ES-I3 (cell line): Measurements from ENCODE around the gene WDR17.

Experiments
- H3K36me3 ChIP-seq: 2 replicates; pipeline ENCODE4 v1.6.1; 2013; ENCODE audit warnings: mild to moderate bottlenecking, low read length, control low read depth, moderate library complexity; ENCODE audit not compliant: insufficient read depth
- H3K4me1 ChIP-seq: 2 replicates; pipeline ENCODE4 v1.6.1; 2013; ENCODE audit warnings: mild to moderate bottlenecking, control low read depth, low read length; ENCODE audit not compliant: insufficient read depth
- H3K9ac ChIP-seq: 2 replicates; pipeline ENCODE4 v1.6.1; 2013; ENCODE audit warnings: low read depth, mild to moderate bottlenecking, low read length, moderate library complexity
- H3K9me3 ChIP-seq: 2 replicates; pipeline ENCODE4 v1.6.1; 2013; ENCODE audit warnings: mild to moderate bottlenecking, low read length, moderate library complexity; ENCODE audit not compliant: control insufficient read depth, insufficient read depth

Gene WDR17

GRCh38 chr4:176052744-176053143 lies 12.9 kb upstream of the WDR17 start:
- Histone ChIP-seq H3K9ac (no peak overlapping the region), H3K36me3 (no peaks in the 10 kb centered on the region), H3K9me3 (no peaks in the 10 kb centered on the region), H3K4me1 (no peaks in the 10 kb centered on the region)

- no peaks in the 10 kb centered on the region for H3K4me1 ChIP-seq
- H3K9me3 ChIP-seq: no peaks in the 10 kb centered on the region
- H3K9ac ChIP-seq: no peak overlapping the region
- H3K36me3 ChIP-seq: no peaks in the 10 kb centered on the region
These were observed 11.9 kb upstream of the WDR17 start for GRCh38 chr4:176053785-176054184.

DNA sequence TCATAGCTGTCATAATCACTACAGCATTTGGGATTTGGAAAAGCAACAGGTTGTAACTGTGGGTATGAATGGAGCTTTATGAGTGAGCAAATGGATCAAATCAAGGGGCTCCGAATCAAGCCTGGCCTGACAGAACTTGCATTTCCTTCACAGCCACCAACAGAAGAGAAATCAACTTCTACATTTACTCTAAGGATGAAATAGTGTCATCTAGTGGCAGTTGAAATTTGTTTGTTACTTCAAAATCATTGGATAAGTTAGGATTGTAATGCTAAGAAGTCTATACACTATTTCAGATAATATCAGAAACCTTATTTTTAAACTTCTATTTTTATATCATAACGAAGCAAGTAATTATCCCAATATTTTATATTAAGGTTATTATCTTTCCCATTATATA lies 10.7 kb upstream of the WDR17 start:
- H3K4me1 ChIP-seq: no peaks in the 10 kb centered on the region
- H3K9me3 ChIP-seq: no peaks in the 10 kb centered on the region; the same call in 1 of the 2 replicates
- H3K9ac ChIP-seq: no peak overlapping the region
- no peaks in the 10 kb centered on the region for H3K36me3 ChIP-seq

GRCh38 chr4:176063718-176064117 lies 1.9 kb upstream of the WDR17 start:
- Histone ChIP-seq H3K9ac (no peak overlapping the region), H3K36me3 (no peaks in the 10 kb centered on the region), H3K4me1 (no peaks in the 10 kb centered on the region), H3K9me3 (no peaks in the 10 kb centered on the region; the same call in 1 of the 2 replicates)

- Histone ChIP-seq H3K9me3 (no peaks in the 10 kb centered on the region; the same call in 1 of the 2 replicates), H3K9ac (no peak overlapping the region), H3K36me3 (no peaks in the 10 kb centered on the region), H3K4me1 (no peaks in the 10 kb centered on the region)
These were observed 1.1 kb upstream of the WDR17 start for GRCh38 chr4:176064539-176064938.

- H3K9ac ChIP-seq: no peak overlapping the region
- H3K36me3 ChIP-seq: no peaks in the 10 kb centered on the region
- no peaks in the 10 kb centered on the region for H3K4me1 ChIP-seq
- no peaks in the 10 kb centered on the region for H3K9me3 ChIP-seq
These were observed 1.1 kb downstream of the WDR17 start for GRCh38 chr4:176066757-176067156.

GRCh38 chr4:176077561-176077960 lies 11.9 kb downstream of the WDR17 start:
- H3K4me1 ChIP-seq: no peaks in the 10 kb centered on the region
- no peaks in the 10 kb centered on the region for H3K9me3 ChIP-seq
- no peak overlapping the region for H3K9ac ChIP-seq
- H3K36me3 ChIP-seq: no peaks in the 10 kb centered on the region

DNA sequence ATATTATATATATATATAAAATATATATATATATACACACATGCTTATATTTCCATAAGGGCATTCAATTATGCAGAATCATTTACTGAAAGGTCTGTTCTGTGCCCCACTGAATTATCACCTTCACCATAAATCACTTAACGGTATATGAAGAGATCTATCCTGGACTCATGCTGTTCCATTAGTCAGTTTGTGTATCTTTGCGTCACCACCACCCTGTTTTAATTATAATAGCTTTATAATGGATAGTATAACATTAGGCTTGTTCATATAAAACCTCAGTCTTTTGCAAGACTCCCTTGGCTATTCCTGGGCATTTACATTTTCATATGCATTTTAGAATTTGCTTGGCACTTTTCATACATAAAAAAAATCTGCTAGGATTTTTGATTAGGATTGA lies 19.1 kb downstream of the WDR17 start:
- Histone ChIP-seq H3K9me3 (no peaks in the 10 kb centered on the region; the same call in 1 of the 2 replicates), H3K4me1 (no peaks in the 10 kb centered on the region), H3K9ac (no peak overlapping the region), H3K36me3 (no peaks in the 10 kb centered on the region)

- Histone ChIP-seq H3K36me3 (no peaks in the 10 kb centered on the region), H3K9ac (no peak overlapping the region), H3K4me1 (no peaks in the 10 kb centered on the region), H3K9me3 (no peaks in the 10 kb centered on the region; the same call in 1 of the 2 replicates)
These were observed 24.5 kb downstream of the WDR17 start for GRCh38 chr4:176090115-176090514.

DNA sequence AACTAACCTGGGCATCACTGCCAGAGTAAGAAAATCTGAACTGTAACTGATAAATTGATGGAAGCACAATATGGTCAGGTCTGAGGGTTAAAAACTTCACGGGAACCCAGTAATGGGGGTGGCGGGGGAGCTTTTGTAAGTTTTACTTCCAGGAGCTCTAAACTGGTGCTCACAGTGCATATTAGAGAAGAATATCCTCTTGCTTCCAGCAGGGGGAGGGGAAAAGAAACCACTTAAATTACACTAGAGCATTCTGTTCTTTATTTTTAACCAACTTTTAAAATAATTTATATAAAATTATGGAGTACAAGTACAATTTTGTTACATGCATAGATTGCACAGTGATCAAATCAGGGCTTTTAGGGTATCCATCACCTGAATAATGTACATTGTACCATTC lies 33.7 kb downstream of the WDR17 start:
- Histone ChIP-seq H3K9ac (no peak overlapping the region), H3K9me3 (no peaks in the 10 kb centered on the region), H3K4me1 (0 out of 2 replicates have a peak, but pooled peaks cover 2% of the 10 kb centered on the region), H3K36me3 (no peaks in the 10 kb centered on the region)

DNA sequence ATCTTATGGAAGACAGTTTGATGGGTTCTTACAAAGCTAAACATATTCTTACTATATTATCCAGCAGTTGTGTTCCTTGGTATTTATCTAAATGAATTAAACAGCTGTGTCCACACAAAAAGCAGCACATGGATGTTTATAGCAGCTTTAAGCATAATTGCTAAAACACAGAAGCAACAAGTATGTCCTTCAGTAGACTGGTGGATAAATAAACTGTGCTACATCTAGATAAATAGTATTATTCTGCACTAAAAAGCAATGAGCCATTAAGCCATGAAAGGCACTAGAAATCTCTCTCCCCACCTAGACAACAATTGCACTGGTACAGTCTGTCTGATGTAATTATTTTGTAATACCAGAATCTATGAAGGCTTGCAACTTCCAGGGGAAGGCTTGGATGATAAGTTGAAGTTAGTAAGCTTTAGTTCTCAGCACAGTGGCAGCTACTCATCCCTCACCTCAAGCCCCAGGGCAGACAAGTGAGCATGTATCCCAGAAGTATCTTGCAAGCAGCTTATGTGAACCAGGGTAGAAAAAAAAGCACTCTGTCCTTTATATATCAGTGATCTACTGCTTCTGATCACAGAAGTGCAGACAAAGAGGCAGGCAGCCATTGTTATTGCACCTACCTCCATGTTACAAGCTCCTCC lies 36.9 kb downstream of the WDR17 start:
- 0 out of 2 replicates have a peak, but pooled peaks cover 2% of the 10 kb centered on the region for H3K4me1 ChIP-seq
- H3K9ac ChIP-seq: no peak overlapping the region
- no peaks in the 10 kb centered on the region for H3K36me3 ChIP-seq
- H3K9me3 ChIP-seq: no peaks in the 10 kb centered on the region

GRCh38 chr4:176107695-176108094 lies 42.1 kb downstream of the WDR17 start:
- no peak overlapping the region for H3K9ac ChIP-seq
- no peaks in the 10 kb centered on the region for H3K9me3 ChIP-seq
- H3K36me3 ChIP-seq: no peaks in the 10 kb centered on the region
- H3K4me1 ChIP-seq: no peaks in the 10 kb centered on the region

GRCh38 chr4:176123710-176124407 lies 58.2 kb downstream of the WDR17 start:
- no peaks in the 10 kb centered on the region for H3K9me3 ChIP-seq
- H3K9ac ChIP-seq: no peak overlapping the region

DNA sequence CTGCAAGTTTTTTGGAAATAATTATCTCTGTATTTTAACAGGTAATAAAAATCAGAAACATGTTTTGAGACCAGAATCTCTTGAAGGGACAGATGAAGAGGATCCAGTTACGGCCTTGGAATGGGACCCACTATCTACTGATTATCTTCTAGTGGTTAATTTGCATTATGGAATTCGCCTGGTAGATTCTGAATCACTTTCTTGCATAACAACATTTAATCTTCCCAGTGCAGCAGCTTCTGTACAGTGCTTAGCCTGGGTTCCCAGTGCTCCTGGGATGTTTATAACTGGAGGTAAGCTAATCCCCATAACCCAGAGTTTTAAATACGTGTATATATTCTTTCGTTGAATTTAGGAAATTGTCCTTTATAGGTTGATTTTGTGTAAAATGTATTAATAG lies 59.4 kb downstream of the WDR17 start:
- H3K4me1 ChIP-seq: peaks cover 4% of the 10 kb centered on the region; the same call in 1 of the 2 replicates
- H3K9ac ChIP-seq: no peak overlapping the region
- H3K9me3 ChIP-seq: no peaks in the 10 kb centered on the region
- no peaks in the 10 kb centered on the region for H3K36me3 ChIP-seq

More at GRCh38 chr4:176123710-176124407, 58.2 kb downstream of the WDR17 start:
- Histone ChIP-seq H3K36me3 (no peaks in the 10 kb centered on the region), H3K4me1 (peaks cover 4% of the 10 kb centered on the region; the same call in 1 of the 2 replicates)

DNA sequence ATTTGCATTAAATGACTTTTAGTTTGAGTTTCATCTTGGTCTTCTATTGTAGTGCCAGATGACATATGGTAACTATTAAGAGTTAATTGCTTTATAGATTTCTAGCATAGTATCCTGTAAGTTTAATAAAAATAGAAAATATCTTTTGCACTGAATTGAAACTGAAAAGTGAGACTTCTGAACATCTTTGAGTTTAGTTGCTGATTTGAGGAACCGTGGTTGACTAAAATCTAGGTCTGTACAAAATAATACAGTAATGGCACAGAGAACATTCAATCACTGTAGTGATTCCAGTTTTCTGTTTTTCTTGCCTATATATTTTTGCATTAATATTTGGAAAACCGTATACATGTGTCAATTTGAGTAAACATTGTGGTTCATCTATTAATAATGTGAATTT lies 69.0 kb downstream of the WDR17 start:
- H3K36me3 ChIP-seq: no peaks in the 10 kb centered on the region
- H3K4me1 ChIP-seq: no peaks in the 10 kb centered on the region
- H3K9ac ChIP-seq: no peak overlapping the region

More for the DNA sequence above, 69.0 kb downstream of the WDR17 start:
- no peaks in the 10 kb centered on the region for H3K9me3 ChIP-seq
